ENCODE results near the gene KLHL8.

KLHL8 gene

DNA sequence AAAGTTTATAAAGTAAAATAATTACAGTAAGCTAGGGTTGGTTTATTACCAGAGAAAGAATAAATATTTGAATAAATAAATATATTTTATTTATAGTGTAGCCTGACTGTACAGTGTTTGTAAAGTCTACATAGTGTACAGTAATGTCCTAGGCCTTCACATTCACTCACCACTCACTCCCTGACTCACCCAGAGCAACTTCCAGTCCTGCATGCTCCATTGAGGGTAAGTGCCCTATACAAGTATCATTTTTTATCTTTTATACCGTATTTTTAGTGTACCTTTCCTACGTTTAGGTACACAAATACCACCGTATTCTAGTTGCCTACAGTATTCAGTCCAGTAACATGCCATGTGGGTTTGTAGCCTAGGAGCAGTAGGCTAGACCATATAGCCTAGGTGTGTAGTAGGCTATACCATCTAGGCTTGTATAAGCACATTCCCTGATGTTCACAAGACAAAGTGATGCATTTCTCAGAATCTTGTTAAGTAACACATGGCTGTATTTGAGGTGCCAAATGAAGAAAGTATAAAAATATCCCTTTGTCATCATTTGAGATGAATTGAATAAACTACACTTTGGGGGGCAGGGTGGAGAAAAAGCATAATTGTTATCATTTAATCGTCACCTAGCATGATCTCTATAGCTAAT lies 14.7 kb upstream of the KLHL8 start:
- in situ Hi-C loops (cut with HindIII; ENCODE audit: low sequenced_read_pairs) = loop anchor here (5.0 kb wide), 1 partner anchor 88 kb away; no protein-coding TSS in a partner anchor
- peak overlapping the region; percentile 39 for H3K4me3 ChIP-seq (ENCODE audit: low read depth, low read length)
- TF ChIP-seq, protein P1, sequence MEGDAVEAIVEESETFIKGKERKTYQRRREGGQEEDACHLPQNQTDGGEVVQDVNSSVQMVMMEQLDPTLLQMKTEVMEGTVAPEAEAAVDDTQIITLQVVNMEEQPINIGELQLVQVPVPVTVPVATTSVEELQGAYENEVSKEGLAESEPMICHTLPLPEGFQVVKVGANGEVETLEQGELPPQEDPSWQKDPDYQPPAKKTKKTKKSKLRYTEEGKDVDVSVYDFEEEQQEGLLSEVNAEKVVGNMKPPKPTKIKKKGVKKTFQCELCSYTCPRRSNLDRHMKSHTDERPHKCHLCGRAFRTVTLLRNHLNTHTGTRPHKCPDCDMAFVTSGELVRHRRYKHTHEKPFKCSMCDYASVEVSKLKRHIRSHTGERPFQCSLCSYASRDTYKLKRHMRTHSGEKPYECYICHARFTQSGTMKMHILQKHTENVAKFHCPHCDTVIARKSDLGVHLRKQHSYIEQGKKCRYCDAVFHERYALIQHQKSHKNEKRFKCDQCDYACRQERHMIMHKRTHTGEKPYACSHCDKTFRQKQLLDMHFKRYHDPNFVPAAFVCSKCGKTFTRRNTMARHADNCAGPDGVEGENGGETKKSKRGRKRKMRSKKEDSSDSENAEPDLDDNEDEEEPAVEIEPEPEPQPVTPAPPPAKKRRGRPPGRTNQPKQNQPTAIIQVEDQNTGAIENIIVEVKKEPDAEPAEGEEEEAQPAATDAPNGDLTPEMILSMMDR (IDR thresholded peaks at IDR 0.05; ENCODE audit: low read depth, low read length, missing control alignments) = no peak
- DNase-seq (ENCODE audit: low read depth) = no peak

DNA sequence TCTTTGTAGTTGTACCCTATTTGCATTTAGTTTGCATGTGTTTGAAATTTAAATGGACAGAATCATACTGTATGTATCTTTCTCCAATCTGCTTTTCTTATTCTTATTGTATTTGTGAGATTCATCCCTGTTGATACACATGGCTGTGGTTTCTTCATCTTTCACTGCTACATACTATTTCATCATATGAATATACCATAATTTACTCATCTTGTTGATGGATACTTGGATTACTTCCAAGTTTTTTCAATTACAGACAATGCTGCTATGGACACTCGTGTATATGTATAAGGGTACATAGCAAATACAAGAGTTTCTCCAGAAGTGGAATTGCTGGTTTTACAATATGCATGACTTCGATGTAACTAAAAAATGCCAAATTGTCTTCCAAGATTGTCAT lies 11.8 kb upstream of the KLHL8 start:
- no peak for DNase-seq (ENCODE audit: low read depth)
- TF ChIP-seq, protein P1 (IDR thresholded peaks at IDR 0.05; ENCODE audit: low read depth, low read length, missing control alignments) = no peak
- in situ Hi-C loops (cut with HindIII; ENCODE audit: low sequenced_read_pairs) = no loop called here
- no peak overlapping the region for H3K4me3 ChIP-seq (ENCODE audit: low read depth, low read length)

DNA sequence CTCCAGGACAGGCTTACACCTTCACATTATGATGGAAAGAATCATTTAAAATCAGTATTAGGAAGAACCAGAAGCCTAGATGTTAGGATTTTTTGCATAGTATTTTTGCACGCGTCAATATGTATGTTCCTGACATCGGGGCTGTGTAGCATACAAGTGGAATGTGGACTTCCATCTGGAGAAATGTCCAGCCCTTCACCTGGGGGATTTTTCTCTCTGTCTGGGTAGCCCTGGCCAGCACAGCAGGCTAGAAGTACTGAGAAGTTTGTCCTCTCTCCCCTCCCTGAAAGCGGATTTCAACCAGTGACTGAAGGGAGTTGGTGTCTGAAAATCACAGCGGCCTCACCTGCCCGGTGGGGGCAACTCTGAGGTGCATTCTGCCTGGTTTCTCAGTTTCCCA lies 10.4 kb upstream of the KLHL8 start:
- TF ChIP-seq, protein P1 (IDR thresholded peaks at IDR 0.05; ENCODE audit: low read depth, low read length, missing control alignments) = no peak
- no peak for DNase-seq (ENCODE audit: low read depth)
- no peak overlapping the region for H3K4me3 ChIP-seq (ENCODE audit: low read depth, low read length)
- in situ Hi-C loops (cut with HindIII; ENCODE audit: low sequenced_read_pairs) = no loop called here

DNA sequence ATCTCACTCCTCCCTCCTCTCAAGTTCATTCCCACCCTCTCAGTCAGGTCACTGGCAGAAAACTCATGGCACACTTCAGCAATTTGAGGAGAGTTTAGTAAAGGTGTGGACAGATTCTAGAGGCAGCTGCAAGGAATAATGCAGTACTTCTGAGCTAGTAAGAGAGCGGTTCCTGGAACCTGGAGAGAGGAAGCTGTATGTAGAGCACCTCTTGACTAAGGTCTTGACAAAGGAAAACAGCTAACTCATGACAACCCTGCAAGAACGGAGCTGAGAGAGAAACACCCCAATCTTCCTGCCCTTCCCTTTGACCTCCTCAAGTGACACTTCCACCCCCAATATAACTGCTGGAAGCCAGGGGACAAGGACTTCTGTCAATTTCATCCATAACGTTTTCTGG lies 9.6 kb upstream of the KLHL8 start:
- in situ Hi-C loops (cut with HindIII; ENCODE audit: low sequenced_read_pairs) = no loop called here
- TF ChIP-seq, protein P1 (IDR thresholded peaks at IDR 0.05; ENCODE audit: low read depth, low read length, missing control alignments) = no peak
- DNase-seq (ENCODE audit: low read depth) = no peak
- no peak overlapping the region for H3K4me3 ChIP-seq (ENCODE audit: low read depth, low read length)

DNA sequence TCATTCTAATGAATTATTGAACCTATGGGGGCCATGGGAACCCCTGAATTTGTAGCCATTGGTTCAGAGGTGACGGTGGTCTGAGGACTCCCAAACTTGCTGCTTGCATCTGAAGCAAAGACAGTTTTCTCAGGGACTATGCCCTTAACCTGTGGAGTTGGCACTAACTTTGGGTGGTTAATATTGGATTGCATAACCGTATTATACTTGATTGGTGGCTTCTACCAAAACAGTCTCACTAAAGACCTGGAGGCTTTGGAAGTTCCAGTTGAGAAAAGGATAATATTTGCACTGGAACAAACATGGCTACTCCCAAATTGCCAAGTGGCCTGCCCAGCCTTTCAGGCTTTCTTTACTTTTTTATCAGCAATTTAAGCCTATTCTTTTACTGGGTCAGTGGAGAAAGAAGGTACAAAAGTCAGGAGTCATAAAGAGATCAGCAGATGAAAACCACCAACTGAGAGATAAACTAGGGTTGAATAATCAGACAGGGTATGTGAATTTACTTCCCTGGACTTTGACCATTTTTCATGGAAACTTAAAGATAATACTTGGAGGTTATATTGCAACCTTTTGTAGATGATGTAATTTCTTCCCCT lies 7.9 kb upstream of the KLHL8 start:
- in situ Hi-C loops (cut with HindIII; ENCODE audit: low sequenced_read_pairs) = no loop called here
- DNase-seq (ENCODE audit: low read depth) = no peak
- TF ChIP-seq, protein P1 (IDR thresholded peaks at IDR 0.05; ENCODE audit: low read depth, low read length, missing control alignments) = no peak
- H3K4me3 ChIP-seq (ENCODE audit: low read depth, low read length) = no peak overlapping the region

DNA sequence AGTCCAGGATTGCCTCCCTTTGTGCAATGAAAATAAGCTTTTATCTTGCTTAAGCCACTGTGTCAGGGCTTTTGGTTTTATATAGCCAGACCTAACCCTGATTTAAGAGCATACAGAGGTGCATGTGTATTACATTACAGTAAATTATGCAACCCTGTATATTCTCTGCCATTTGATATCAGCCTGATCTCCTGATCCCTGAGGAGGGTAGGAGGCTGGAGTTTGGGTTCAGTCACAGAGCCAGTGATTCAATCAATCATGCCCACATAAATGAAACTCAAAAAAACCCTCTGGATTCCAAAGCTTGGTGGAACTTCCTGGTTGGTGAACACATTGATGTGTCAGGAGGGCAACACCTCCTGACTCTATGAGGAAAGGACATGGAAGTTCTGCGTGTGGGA lies 7.3 kb upstream of the KLHL8 start:
- DNase-seq (ENCODE audit: low read depth) = no peak
- in situ Hi-C loops (cut with HindIII; ENCODE audit: low sequenced_read_pairs) = no loop called here
- no peak overlapping the region for H3K4me3 ChIP-seq (ENCODE audit: low read depth, low read length)
- TF ChIP-seq, protein P1 (IDR thresholded peaks at IDR 0.05; ENCODE audit: low read depth, low read length, missing control alignments) = no peak
